Cardiac muscle cell (in vitro differentiated cells and primary cell): ENCODE results near the gene UTS2B. TPM values are rescaled to one million over a fixed set of nuclear protein-coding genes. Genes with fewer than 3 reads are reported as not detected.

Source experiments
- DNase-seq, 2 donors: peaks; one replicate each; pipeline versions ENCODE4 v3.0.0 to v3.0.0-alpha.2; 2010 to 2017; ENCODE audit warnings: low read depth in 1 of 2, low spot score in 1 of 2
- H3K27ac ChIP-seq: fragments of 200-600 bp; sonication (generic); 2 replicates; pipeline ENCODE4 v1.5.1; 2016
- H3K27me3 ChIP-seq: fragments of 200-600 bp; sonication (generic); 2 replicates; pipeline ENCODE4 v1.6.0; 2016; ENCODE audit warnings: control low read depth
- H3K36me3 ChIP-seq: fragments of 200-600 bp; sonication (generic); 2 replicates; pipeline ENCODE4 v1.5.1; 2016; ENCODE audit warnings: control low read depth
- H3K4me1 ChIP-seq: fragments of 200-600 bp; sonication (generic); 2 replicates; pipeline ENCODE4 v1.8.1; 2017; ENCODE audit warnings: low read depth, mild to moderate bottlenecking, mixed run types
- H3K4me3 ChIP-seq: fragments of 200-600 bp; sonication (generic); 2 replicates; pipeline ENCODE4 v1.5.1; 2016; ENCODE audit warnings: mild to moderate bottlenecking
- H3K9me3 ChIP-seq: fragments of 200-600 bp; sonication (generic); 2 replicates; pipeline ENCODE4 v1.5.1; 2017; ENCODE audit warnings: low read depth, mild to moderate bottlenecking, control low read depth
- polyA plus RNA-seq: library from polyadenylated mRNA; unstranded; fragments of >200 nt; fragmentation: Nextera tagmentation; extraction: Ambion mirVana; gene quantifications from 2 replicates; pipeline ENCODE4 v1.2.1, GENCODE V29; 2016
- total RNA-seq: library from RNA; depleted of rRNA; stranded (reverse); fragments of >200 nt; gene quantifications from 2 replicates; pipeline ENCODE4 v1.2.3, GENCODE V29; 2016
- TF ChIP-seq, protein P1 (sequence below): IDR thresholded peaks from 2 replicates; pipeline ENCODE4 v1.5.1; 2012; ENCODE audit warnings: low read depth, mild to moderate bottlenecking, low read length

Gene UTS2B
- total and polyA plus RNA-seq, 2 experiments from 2014 or later, result 1.9 TPM; not detected in 1

DNA sequence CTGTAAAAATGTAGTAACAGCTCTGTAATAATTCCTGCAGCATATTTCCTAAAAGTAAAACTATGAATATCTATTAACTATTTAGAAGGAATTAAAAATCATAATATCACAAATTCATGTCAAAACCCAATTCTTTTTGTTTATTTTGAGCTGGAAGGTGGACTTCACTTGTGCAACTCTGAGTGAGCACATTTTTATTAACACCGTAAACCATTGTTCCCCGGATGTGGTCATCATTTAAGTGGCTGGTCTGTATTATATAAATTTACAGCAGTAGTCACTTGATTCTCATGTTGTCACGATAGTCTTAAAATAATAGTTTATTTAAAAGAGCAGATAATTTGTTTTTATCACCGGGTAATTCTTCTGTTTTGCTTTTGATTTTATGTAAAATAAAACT is 43.0 kb upstream of the UTS2B start:
- Histone ChIP-seq H3K9me3 (no peaks in the 10 kb centered on the region), H3K27me3 (no peaks in the 10 kb centered on the region), H3K4me3 (no peak overlapping the region), H3K27ac (no peak overlapping the region), H3K4me1 (peaks cover 6% of the 10 kb centered on the region), H3K36me3 (peaks cover 14% of the 10 kb centered on the region)
- no peak for DNase-seq
- TF ChIP-seq, protein P1, sequence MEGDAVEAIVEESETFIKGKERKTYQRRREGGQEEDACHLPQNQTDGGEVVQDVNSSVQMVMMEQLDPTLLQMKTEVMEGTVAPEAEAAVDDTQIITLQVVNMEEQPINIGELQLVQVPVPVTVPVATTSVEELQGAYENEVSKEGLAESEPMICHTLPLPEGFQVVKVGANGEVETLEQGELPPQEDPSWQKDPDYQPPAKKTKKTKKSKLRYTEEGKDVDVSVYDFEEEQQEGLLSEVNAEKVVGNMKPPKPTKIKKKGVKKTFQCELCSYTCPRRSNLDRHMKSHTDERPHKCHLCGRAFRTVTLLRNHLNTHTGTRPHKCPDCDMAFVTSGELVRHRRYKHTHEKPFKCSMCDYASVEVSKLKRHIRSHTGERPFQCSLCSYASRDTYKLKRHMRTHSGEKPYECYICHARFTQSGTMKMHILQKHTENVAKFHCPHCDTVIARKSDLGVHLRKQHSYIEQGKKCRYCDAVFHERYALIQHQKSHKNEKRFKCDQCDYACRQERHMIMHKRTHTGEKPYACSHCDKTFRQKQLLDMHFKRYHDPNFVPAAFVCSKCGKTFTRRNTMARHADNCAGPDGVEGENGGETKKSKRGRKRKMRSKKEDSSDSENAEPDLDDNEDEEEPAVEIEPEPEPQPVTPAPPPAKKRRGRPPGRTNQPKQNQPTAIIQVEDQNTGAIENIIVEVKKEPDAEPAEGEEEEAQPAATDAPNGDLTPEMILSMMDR, result no peak

DNA sequence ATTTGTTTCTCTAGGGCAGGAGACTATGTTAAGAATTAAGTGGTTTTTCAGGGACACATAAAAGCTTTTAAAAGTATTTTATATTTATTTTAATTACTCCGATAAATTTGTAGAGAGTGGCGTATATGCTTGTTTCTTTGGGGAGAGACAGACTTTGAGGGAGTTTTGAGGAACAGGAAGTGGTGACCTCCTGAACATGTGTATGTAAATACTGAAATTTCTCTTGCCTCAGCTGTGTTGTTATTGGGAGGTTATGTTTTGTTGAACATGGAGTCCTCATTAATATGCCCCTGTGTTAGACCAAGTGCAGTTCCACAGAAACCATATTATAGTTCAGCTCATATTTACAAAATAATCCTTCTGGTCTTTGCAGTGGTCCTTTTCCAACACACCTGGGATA is 41.8 kb upstream of the UTS2B start:
- Histone ChIP-seq H3K36me3 (peaks cover 15% of the 10 kb centered on the region), H3K9me3 (no peaks in the 10 kb centered on the region), H3K27ac (no peak overlapping the region), H3K27me3 (no peaks in the 10 kb centered on the region), H3K4me1 (peaks cover 6% of the 10 kb centered on the region), H3K4me3 (no peak overlapping the region)
- TF ChIP-seq, protein P1, result no peak
- DNase-seq, result no peak

DNA sequence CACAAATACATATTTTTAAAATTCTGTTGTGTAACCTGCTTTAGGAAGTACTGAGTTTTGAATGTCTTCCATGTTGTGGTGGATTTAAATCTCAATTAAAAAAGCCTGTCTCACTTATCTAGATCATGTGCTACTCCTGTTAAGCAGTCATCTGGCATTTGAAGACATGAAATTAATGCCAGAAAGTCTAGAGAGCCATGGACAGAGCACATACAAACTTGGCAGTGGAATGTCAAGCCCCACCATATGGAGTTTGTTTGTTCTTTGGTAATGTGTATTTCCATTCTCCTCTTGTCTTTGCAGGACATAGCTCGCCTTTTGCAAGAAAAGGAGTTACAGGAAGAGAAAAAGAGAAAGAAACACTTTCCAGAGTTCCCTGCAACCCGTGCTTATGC is 39.3 kb upstream of the UTS2B start:
- Histone ChIP-seq H3K4me1 (peaks cover 6% of the 10 kb centered on the region), H3K4me3 (no peak overlapping the region), H3K36me3 (peaks cover 11% of the 10 kb centered on the region), H3K9me3 (no peaks in the 10 kb centered on the region), H3K27me3 (no peaks in the 10 kb centered on the region), H3K27ac (no peak overlapping the region)
- DNase-seq, result peak in 1 of 2 donors; percentile 89
- TF ChIP-seq, protein P1, result no peak

DNA sequence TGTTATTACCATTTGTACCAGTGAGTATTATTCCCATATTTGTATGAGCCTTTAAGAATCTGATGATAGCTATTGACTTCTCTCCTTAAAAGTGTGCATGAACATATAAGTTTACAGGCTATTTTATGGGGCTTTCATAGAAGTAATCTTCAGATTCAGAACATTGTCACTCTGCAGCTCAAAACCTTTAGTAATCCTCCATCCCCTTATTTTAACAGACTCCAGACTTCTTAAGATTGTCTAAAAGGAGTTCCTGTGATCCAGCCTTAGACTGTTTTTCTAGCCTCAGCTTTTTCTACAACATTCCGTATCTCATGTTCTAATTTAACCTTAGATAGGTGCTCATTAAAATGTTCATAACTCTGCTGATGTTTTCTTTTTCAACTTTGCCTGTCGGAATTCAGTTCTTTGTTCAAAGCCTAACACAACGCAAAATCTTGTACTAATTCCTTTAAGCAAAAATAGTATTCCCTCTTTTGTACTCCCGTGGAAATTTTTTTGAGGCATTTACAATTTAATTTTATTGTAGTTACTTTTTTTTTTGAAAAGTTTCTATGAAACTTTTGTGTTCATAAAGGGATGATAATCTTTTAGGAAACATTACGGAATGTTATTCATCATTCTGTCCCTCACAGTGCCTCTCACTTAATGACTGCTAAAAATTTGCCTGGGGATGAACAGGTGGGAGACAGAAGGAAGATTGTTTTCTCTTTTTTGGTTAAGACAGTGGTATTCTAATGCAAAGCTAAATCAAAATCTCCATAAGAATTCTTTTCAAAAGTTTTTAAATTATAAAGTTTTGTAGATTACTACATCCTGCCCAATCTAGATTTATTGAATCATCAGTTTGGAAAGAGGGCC is 38.7 kb upstream of the UTS2B start:
- TF ChIP-seq, protein P1, result no peak
- peaks cover under 1% of the 10 kb centered on the region for H3K4me1 ChIP-seq
- no peaks in the 10 kb centered on the region for H3K27me3 ChIP-seq
- H3K9me3 ChIP-seq, result no peaks in the 10 kb centered on the region
- DNase-seq, result no peak
- H3K4me3 ChIP-seq, result no peak overlapping the region
- H3K27ac ChIP-seq, result no peak overlapping the region
- H3K36me3 ChIP-seq, result peaks cover 11% of the 10 kb centered on the region

DNA sequence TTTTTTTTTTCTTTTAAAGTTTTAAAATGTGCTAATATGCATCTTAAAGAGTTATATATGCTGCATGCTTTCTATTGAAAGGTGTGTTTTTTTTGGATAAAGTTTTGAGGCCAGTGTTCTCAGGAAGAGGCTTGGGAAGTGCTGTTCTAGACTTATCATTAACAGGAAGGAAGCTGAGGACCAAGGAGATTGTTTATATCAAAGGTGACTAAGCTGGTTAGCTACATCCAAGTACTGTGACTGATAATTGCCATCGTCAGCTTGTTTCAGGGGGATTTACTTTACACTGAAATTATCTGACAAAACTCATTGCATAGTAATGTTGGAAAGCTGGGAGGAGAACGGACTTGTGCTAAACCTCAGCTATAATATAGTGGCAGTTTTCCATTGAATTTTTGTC is 36.3 kb upstream of the UTS2B start:
- H3K9me3 ChIP-seq, result no peaks in the 10 kb centered on the region
- H3K4me1 ChIP-seq, result no peaks in the 10 kb centered on the region
- H3K27ac ChIP-seq, result no peak overlapping the region
- TF ChIP-seq, protein P1, result no peak
- H3K36me3 ChIP-seq, result peaks cover 19% of the 10 kb centered on the region
- no peak overlapping the region for H3K4me3 ChIP-seq
- no peaks in the 10 kb centered on the region for H3K27me3 ChIP-seq
- DNase-seq, result peak in 1 of 2 donors; percentile 46
